ENCODE data around the gene PRKAG2. TPM values are rescaled to one million over a fixed set of nuclear protein-coding genes. Genes with fewer than 3 reads are reported as not detected.
"Not testable (repeated sequence)": the region's sequence is repeated elsewhere in the genome, so short reads cannot be mapped to it uniquely, and the experiment has no call there.

Gene PRKAG2
- total and polyA plus RNA-seq, 2 of the 8 experiments (the other 6 are each of a cell fraction or from before 2014, with no cell fraction given) = 7.5 to 18.1 TPM

DNA sequence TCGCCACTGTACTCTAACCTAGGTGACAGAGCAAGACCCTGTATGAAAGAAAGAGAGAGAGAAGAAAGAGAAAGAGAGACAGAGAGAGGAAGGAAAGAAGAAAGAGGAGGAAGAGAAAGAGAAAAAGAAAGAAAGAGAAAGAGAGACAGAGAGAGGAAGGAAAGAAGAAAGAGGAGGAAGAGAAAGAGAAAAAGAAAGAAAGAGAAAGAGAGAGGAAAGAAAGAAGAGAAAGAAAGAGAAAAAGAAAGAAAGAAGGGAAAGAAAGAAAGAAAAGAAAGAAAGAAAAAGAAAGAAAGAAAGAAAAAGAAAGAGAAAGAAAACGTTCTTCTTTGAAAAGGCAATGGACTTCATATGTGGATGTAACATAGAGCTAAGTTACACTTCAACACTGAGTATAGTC is 340.7 kb downstream of the PRKAG2 start:
- H3K56ac ChIP-seq (replicated peaks; ENCODE audit: insufficient read length, low read depth, low read length); H3K9ac ChIP-seq (replicated peaks in 1 of 4; ENCODE audit: extremely low read depth in 1 of 4, low read depth in 3 of 4, low read length in 3 of 4); H3K4ac ChIP-seq (replicated peaks; ENCODE audit: insufficient read length, low read depth, low read length); H3K9me3 ChIP-seq (ENCODE audit: insufficient read depth in 2 of 2, low read depth in 1 of 2, low read length in 1 of 2); H3K36me3 ChIP-seq (ENCODE audit: control insufficient read depth in 2 of 4, insufficient read depth in 4 of 4, low read length in 3 of 4); FAIRE-seq; H4K20me1 ChIP-seq (replicated peaks in 1 of 2; ENCODE audit: control insufficient read depth in 1 of 2, insufficient read depth in 2 of 2, low read length in 2 of 2); H3K79me1 ChIP-seq (ENCODE audit: low read depth, low read length); H2BK20ac ChIP-seq (ENCODE audit: low read length); H4K8ac ChIP-seq (ENCODE audit: extremely low read depth, insufficient read depth, low read length); H3K4me3 ChIP-seq (ENCODE audit: extremely low read depth in 1 of 4, insufficient read depth in 2 of 4, low read depth in 3 of 4, low read length in 4 of 4); H2AK5ac ChIP-seq (ENCODE audit: low read depth, low read length); H3K27me3 ChIP-seq (replicated peaks in 1 of 4; ENCODE audit: control insufficient read depth in 3 of 4, extremely low read depth in 1 of 4, insufficient read depth in 3 of 4, low read length in 3 of 4); H2BK120ac ChIP-seq (replicated peaks; ENCODE audit: low read depth, low read length); H3K27ac ChIP-seq (ENCODE audit: low read depth, low read length); H3K23ac ChIP-seq (ENCODE audit: insufficient read length); H3K79me2 ChIP-seq (ENCODE audit: control insufficient read depth in 1 of 2, insufficient read depth in 2 of 2, low read length in 2 of 2); H2BK12ac ChIP-seq (ENCODE audit: low read depth, low read length); H3K18ac ChIP-seq (ENCODE audit: extremely low read depth, low read length); H2AFZ ChIP-seq (ENCODE audit: low read length); POLR2A ChIA-PET (ENCODE audit: partially characterized antibody); DNase-seq (ENCODE audit: low read depth in 1 of 2, low spot score in 2 of 2); H4K5ac ChIP-seq (ENCODE audit: insufficient read length, low read depth, low read length); H3K23me2 ChIP-seq (ENCODE audit: low read depth, low read length); H4K91ac ChIP-seq (replicated peaks; ENCODE audit: insufficient read length, low read length); H2BK15ac ChIP-seq (ENCODE audit: low read length); H3K14ac ChIP-seq (ENCODE audit: insufficient read length); H3K4me1 ChIP-seq (replicated peaks in 1 of 4; ENCODE audit: control insufficient read depth in 3 of 4, insufficient read depth in 4 of 4, low read length in 3 of 4); H2BK5ac ChIP-seq (ENCODE audit: low read depth, low read length); H3K4me2 ChIP-seq (ENCODE audit: insufficient read depth in 1 of 2, low read depth in 2 of 2, low read length in 2 of 2): not testable (repeated sequence)
- WGBS, 2 experiments (ENCODE audit: extremely low coverage in 1 of 2, insufficient coverage in 1 of 2, insufficient read length in 1 of 2, insufficient replicate concordance in 2 of 2, low coverage in 1 of 2, low lambda C conversion rate in 2 of 2, missing lambda C conversion rate in 1 of 2) = 87% methylated on average over 2 of the region's 2 CpGs; no CpG with 5 or more reads in 1 of the 2 experiments
- CTCF ChIA-PET (ENCODE audit: partially characterized antibody) = interaction anchor here (0.5 to 0.6 kb wide), 3 partner anchors 11 to 420 kb away, joined by 3 read pairs; no protein-coding TSS in a partner anchor

Measured in H1 (cell line).